Esophagus (tissue), 2 donors: ENCODE measurements around the gene GNS. TPM values are rescaled to one million over a fixed set of nuclear protein-coding genes. Genes with fewer than 3 reads are reported as not detected.

Experiments used
- H3K27ac ChIP-seq, 2 donors: one replicate each; pipeline ENCODE4 v1.5.1; 2013; ENCODE audit warnings: low read depth in 2 of 2, mild to moderate bottlenecking in 2 of 2, inconsistent platforms in 1 of 2, low read length in 1 of 2, moderate library complexity in 1 of 2
- H3K27me3 ChIP-seq, 2 donors: one replicate each; pipeline ENCODE4 v1.6.1; 2013; ENCODE audit warnings: low read length in 2 of 2, control low read depth in 1 of 2, mild to moderate bottlenecking in 1 of 2; ENCODE audit not compliant: insufficient read depth in 2 of 2, control insufficient read depth in 1 of 2
- H3K36me3 ChIP-seq, 2 donors: one replicate each; pipeline ENCODE4 v1.6.1; 2013; ENCODE audit warnings: low read length in 1 of 2; ENCODE audit not compliant: control insufficient read depth in 2 of 2, insufficient read depth in 2 of 2
- H3K4me1 ChIP-seq, 2 donors: one replicate each; pipeline ENCODE4 v1.6.1; 2013; ENCODE audit warnings: low read length in 1 of 2; ENCODE audit not compliant: control insufficient read depth in 2 of 2, insufficient read depth in 2 of 2
- H3K4me3 ChIP-seq, 2 donors: one replicate each; pipeline ENCODE4 v1.5.1; 2013; ENCODE audit warnings: low read length in 2 of 2, mild to moderate bottlenecking in 2 of 2, low read depth in 1 of 2, moderate library complexity in 1 of 2
- H3K9me3 ChIP-seq, 2 donors: one replicate each; pipeline ENCODE4 v1.6.1; 2013; ENCODE audit warnings: mild to moderate bottlenecking in 2 of 2, low read depth in 1 of 2, low read length in 1 of 2, moderate library complexity in 1 of 2; ENCODE audit not compliant: control insufficient read depth in 2 of 2, insufficient read depth in 1 of 2
- WGBS, 2 donors: extraction: QIAGEN DNeasy Blood & Tissue Kit; methylation state at CpG; one replicate each; pipeline ENCODE4 v1.1.7; 2013; 5-methylcytosine and 5-hydroxymethylcytosine counted together
- polyA plus RNA-seq, 2 donors: library from polyadenylated mRNA; stranded (reverse); fragments of 200-250 nt; gene quantifications; one replicate each; pipeline ENCODE4 v1.2.3, GENCODE V29; 2013
- donor health status: healthy with polysubstance abuse.
- donor health status: Bipolar disorder and iron deficiency.

GNS gene
- polyA plus RNA-seq, 2 donors = 3.3 to 9.9 TPM

DNA sequence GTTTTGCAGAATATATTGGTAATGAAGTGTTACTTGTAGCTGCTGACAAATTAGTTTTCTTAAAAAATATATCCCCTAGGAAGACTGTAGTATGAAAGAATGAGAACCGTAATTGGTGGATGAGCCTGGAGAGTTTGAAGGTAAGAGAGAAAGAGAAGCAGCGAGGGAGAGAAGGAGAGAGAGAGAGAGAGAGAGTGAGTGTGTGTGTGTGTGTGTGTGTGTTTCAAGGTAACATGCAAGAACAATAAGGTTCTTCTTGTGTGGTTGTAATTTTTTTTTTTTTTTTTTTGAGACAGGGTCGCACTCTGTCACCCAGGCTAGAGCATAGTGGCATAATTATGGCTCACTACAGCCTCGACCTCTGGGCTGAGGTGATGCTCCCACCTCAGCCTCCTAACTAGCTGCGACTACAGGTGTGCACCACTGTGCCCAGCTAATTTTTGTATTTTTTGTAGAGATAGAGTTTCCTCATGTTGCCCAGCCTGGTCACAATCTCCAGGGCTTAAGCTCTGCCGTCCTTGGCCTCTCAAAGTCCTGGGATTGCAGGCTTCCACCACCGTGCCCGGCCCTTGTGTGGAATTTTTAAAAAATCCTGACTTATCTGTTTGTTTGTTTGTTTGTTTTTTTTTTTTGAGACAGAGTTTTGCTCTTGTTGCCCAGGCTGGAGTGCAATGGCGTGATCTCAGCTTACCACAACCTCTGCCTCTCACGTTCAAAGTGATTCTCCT, 75.2 kb downstream of the GNS start:
- H3K4me3 ChIP-seq = no peak overlapping the region
- no peaks in the 10 kb centered on the region for H3K27me3 ChIP-seq
- H3K9me3 ChIP-seq = no peaks in the 10 kb centered on the region
- H3K4me1 ChIP-seq = no peaks in the 10 kb centered on the region
- WGBS, 2 donors = 83 to 91% methylated on average over 9 to 10 of the region's 10 CpGs
- peaks cover 0 to 5% of the 10 kb centered on the region in 2 donors for H3K36me3 ChIP-seq
- no peak overlapping the region for H3K27ac ChIP-seq

DNA sequence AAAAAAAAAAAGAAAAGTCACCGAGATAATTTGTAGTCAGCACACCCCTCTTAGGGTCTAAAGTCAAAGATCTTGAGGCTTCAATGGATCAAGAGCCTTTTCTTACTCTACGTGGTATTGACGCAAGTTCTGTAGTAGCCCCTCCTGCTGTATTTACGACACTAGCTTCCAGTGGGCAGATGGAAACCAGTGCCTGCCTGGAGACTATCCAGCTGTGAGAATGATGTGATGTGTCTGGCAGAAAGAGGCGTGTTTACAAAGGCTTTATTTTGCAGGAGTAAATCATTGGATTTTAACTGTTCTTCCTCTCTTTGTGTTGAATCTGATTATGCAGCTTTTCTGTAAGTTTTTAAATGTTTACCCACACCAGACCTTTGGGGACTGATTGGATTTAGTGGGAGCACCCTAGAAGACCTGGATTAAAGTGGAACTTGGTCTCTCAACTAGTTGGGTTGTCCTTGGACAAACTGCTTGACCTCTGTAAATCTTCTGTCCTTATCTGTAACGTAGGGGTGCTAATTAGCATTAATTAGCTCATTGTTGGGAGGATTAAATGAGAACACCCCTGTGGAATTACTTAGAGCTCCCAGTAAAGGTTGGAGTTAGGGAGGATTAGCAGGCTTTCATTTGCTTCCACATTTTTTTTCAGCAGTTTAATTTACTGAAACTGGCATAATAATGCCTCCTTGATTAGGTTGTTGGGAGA, 76.5 kb downstream of the GNS start:
- no peak overlapping the region for H3K27ac ChIP-seq

DNA sequence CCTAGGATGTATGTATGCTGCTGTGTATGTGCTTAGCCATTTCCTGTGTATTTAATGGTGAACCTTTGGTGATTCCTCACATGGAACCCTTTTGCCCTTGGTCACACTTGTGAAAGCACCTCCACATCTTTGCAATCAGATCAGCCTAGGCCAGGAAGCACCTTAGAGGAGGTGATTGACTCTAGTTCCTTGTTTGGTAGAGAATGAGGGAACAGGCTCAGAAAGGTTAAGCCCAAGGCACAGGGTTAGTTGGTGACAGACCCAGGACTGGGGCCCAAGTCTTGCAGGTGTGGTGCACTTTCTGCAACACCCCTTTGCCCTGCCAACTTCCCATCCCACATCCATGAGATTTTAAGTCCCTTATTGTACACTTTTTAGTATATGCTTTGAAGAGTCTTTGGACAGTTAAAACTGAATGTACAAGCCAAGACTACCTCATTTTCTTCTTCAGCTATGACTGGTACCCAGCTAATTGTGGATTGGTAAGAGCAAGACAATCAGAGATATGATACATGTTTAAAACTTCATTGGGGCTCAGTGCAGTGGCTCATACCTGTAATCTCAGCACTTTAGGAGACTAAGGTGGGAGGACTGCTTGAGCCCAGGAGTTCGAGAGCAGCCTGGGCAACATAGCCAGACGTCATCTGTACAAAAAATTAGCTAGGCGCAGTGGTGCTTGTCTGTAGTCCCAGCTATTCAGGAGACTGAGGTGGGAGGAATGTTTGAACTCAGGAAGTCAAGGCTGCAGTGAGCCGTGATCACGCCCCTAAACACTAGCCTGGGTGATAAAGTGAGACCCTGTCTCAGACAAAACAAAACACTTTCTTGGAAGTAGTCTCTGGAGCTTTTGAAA, 77.8 kb downstream of the GNS start:
- peaks cover 0 to 2% of the 10 kb centered on the region in 2 donors for H3K4me1 ChIP-seq

More for the DNA sequence above, 76.5 kb downstream of the GNS start:
- 54 to 56% methylated on average over 6 of the region's 6 CpGs for WGBS, 2 donors
- H3K36me3 ChIP-seq = peaks cover 0 to 1% of the 10 kb centered on the region in 2 donors
- H3K4me3 ChIP-seq = no peak overlapping the region
- no peaks in the 10 kb centered on the region for H3K9me3 ChIP-seq
- H3K27me3 ChIP-seq = no peaks in the 10 kb centered on the region
- peaks cover 0 to 2% of the 10 kb centered on the region in 2 donors for H3K4me1 ChIP-seq

DNA sequence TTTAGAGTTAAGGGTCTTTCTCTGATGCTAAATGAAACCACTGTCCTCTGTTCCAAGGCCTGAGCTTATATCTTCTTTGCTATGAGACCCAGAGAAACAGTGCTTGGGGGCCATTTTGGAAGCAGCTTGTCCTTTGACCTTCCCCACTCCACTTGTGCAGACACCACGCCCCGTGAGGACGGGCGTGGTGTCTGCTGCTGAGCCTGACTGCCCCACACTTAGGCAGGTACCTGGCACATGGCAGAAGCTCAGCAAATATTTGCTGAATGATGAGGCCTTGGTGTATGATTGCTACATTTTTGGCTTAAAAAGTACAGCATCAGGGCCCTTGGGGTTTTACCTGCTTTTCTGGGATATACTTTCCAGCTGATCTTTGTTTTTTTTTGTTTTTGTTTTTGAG, 79.0 kb downstream of the GNS start:
- peak overlapping the region; percentile 83 to 90 for H3K27ac ChIP-seq
- WGBS, 2 donors = 35% methylated on average over 4 of the region's 4 CpGs
- no peaks in the 10 kb centered on the region for H3K27me3 ChIP-seq
- H3K4me3 ChIP-seq = no peak overlapping the region
- peaks cover 0 to 2% of the 10 kb centered on the region in 2 donors for H3K4me1 ChIP-seq
- no peaks in the 10 kb centered on the region for H3K36me3 ChIP-seq
- no peaks in the 10 kb centered on the region for H3K9me3 ChIP-seq

More for the DNA sequence above, 77.8 kb downstream of the GNS start:
- Histone ChIP-seq H3K9me3 (no peaks in the 10 kb centered on the region), H3K27ac (peak overlapping the region in 1 of 2 donors; percentile 7), H3K36me3 (no peaks in the 10 kb centered on the region), H3K4me3 (no peak overlapping the region), H3K27me3 (no peaks in the 10 kb centered on the region)
- WGBS, 2 donors = 79 to 82% methylated on average over 5 of the region's 5 CpGs

DNA sequence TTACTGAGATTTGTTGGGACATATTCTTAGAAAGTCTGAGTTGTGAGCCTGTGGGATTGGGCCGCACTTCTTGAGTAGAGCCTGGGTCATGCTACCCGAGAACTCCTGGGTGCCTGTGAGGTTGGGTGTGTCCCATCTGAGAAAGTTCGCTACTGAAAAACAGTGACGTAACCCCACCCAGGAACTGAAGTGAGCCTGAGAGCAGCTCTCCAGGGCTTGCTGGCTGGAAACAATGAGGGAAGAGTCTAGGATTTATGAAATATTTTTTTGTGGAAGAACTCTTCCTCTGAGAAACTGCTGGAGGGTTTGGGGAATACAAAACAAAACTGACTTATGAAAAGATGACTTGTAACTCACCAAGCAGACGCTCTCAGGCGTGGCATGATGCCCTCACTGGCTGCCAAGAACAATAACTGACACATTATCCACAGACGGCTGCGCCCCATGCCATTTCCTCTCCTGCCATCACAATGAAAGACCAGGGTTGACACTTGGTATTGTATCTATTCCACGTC, 79.7 kb downstream of the GNS start:
- Histone ChIP-seq H3K4me1 (peaks cover 0 to 3% of the 10 kb centered on the region in 2 donors), H3K27ac (peak overlapping the region; percentile 83 to 90), H3K27me3 (no peaks in the 10 kb centered on the region), H3K9me3 (no peaks in the 10 kb centered on the region), H3K36me3 (no peaks in the 10 kb centered on the region), H3K4me3 (no peak overlapping the region)
- 17 to 21% methylated on average over 9 of the region's 9 CpGs for WGBS, 2 donors

DNA sequence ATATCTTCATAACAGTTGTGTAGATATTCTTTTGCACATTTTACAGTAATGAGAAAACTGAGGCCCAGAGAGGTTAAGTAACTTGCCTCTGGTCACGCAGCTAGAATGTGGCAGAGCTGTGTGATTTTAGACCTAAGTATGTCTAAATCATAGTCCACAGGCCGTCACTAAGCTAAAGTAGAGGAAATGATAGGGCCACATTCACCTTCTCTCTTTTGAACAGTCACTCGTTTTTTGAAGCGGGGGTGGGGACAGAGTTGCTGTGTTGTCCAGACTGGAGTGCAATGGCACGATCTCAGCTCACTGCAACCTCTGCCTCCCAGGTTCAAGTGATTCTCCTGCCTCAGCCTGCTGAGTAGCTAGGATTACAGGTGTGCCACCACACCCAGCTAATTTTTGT, 80.4 kb downstream of the GNS start:
- 68 to 80% methylated on average over 5 of the region's 5 CpGs for WGBS, 2 donors
- no peaks in the 10 kb centered on the region for H3K9me3 ChIP-seq
- peak overlapping the region; percentile 83 to 90 for H3K27ac ChIP-seq
- no peaks in the 10 kb centered on the region for H3K36me3 ChIP-seq
- no peaks in the 10 kb centered on the region for H3K27me3 ChIP-seq
- H3K4me3 ChIP-seq = no peak overlapping the region
- H3K4me1 ChIP-seq = peaks cover 0 to 5% of the 10 kb centered on the region in 2 donors

DNA sequence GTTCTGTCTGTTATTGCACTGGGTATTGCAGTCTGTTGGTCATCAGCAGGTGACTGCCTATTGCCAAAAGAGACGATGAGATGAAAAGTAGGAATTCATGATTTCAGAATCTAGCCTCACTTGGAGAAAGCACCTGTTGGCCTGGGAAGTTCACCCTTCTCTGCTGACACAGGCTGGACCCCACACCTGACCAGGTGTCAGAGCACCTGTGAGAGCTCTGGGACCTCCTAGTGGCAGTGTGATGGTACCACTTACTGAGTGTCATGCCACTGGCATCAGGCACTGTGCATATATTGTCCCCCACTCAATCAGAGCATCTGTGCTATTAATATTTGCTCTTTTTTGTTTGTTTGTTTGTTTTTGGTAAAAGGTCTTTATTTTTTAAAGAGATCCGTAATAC, 81.0 kb downstream of the GNS start:
- Histone ChIP-seq H3K4me3 (no peak overlapping the region), H3K9me3 (no peaks in the 10 kb centered on the region), H3K36me3 (no peaks in the 10 kb centered on the region), H3K27ac (peak overlapping the region; percentile 15 to 48), H3K4me1 (peaks cover 0 to 5% of the 10 kb centered on the region in 2 donors), H3K27me3 (no peaks in the 10 kb centered on the region)
- WGBS, 2 donors = 81 to 84% methylated on average over 2 of the region's 2 CpGs

DNA sequence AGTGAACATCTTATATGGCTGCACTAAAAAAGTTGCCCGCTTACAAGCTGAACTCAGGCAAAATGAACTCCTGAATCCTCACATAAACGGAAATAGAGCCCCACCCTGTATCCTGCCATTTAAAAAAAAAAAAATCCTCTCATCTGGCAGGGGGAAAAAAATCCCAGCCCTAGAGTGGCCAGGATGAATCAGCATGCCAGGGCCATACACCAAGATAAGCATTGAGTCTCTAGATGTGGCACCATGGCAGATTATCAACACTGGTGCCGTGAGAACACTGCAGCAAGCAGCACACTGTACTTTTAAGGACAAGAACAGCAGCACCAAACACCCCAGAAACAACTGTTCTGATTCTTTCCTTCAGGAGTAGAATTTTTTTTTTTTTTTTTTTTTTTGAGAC, 83.4 kb downstream of the GNS start:
- WGBS, 2 donors = 44 to 50% methylated on average over 3 of the region's 3 CpGs
- H3K36me3 ChIP-seq = no peaks in the 10 kb centered on the region
- H3K27ac ChIP-seq = peak overlapping the region; percentile 41 to 70
- H3K4me1 ChIP-seq = peaks cover 6 to 10% of the 10 kb centered on the region in 2 donors
- H3K4me3 ChIP-seq = no peak overlapping the region
- no peaks in the 10 kb centered on the region for H3K9me3 ChIP-seq
- no peaks in the 10 kb centered on the region for H3K27me3 ChIP-seq

DNA sequence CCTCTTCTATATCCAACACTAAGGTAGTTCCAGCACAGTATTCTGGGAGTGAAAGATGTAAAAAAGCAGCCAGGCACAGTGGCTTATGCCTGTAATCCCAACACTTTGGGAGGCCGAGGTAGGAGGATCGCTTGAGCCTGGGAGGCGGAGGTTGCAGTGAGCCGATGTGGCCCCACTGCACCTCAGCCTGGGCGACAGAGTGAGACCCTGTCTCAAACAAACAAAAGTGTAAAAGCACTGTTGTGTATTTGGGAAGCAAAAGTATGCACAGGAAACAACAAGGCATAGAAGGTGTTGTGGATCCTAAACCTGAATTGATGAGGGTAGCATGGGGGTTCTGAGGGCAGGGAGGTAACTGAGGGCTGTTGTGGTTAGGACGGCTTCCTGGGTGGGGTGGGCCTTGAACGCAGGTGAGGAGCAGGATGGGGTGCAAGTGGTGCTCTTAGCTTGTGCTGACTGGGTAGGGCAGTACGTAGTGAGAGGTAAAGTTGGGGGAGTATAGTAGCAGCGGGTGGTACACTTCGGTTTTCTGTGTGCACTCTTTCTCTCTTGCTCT, 84.8 kb downstream of the GNS start:
- Histone ChIP-seq H3K27me3 (no peaks in the 10 kb centered on the region), H3K27ac (peak overlapping the region; percentile 11 to 58), H3K36me3 (no peaks in the 10 kb centered on the region), H3K4me3 (no peak overlapping the region), H3K9me3 (no peaks in the 10 kb centered on the region), H3K4me1 (peaks cover 6 to 10% of the 10 kb centered on the region in 2 donors)
- 85 to 86% methylated on average over 10 of the region's 10 CpGs for WGBS, 2 donors
